A549 (cell line): ENCODE results near the gene KCNN3.

Source experiments
- BHLHE40 ChIP-seq: IDR thresholded peaks from 2 replicates; pipeline ENCODE4 v1.6.1; 2012; ENCODE audit warnings: low read depth, low read length, inconsistent platforms
- EP300 ChIP-seq, 2 experiments: fragments of >200 bp; sonication (Bioruptor Twin); formaldehyde crosslinking; IDR thresholded peaks; 2 replicates in 1 of 2; 3 replicates in 1 of 2; pipeline ENCODE4 v1.6.1; 2016 to 2017
- MYC ChIP-seq: IDR thresholded peaks from 2 replicates; pipeline ENCODE4 v1.6.1; 2012; ENCODE audit warnings: mild to moderate bottlenecking, inconsistent platforms, low read length, improper control_type of control experiment, borderline replicate concordance
- POLR2A ChIP-seq: IDR thresholded peaks from 2 replicates; pipeline ENCODE4 v1.6.1; 2012; ENCODE audit warnings: mild to moderate bottlenecking, low read length
- TF ChIP-seq, protein P1 (sequence below): fragments of 150-350 bp; IDR thresholded peaks from 2 replicates; pipeline ENCODE4 v1.6.1; 2014; ENCODE audit warnings: low read depth, mild to moderate bottlenecking, low read length
- TF ChIP-seq, protein P2 (sequence below): IDR thresholded peaks from 2 replicates; pipeline ENCODE4 v1.6.1; 2012
- TF ChIP-seq, protein P3 (sequence below): fragments of >200 bp; sonication (Bioruptor Twin); formaldehyde crosslinking; IDR thresholded peaks from 3 replicates; pipeline ENCODE4 v1.5.1; 2016
- TF ChIP-seq, protein P4 (sequence below): fragments of 450-650 bp; IDR thresholded peaks from 2 replicates; pipeline ENCODE4 v1.6.1; 2014; ENCODE audit warnings: antibody characterized with exemption

DNA sequence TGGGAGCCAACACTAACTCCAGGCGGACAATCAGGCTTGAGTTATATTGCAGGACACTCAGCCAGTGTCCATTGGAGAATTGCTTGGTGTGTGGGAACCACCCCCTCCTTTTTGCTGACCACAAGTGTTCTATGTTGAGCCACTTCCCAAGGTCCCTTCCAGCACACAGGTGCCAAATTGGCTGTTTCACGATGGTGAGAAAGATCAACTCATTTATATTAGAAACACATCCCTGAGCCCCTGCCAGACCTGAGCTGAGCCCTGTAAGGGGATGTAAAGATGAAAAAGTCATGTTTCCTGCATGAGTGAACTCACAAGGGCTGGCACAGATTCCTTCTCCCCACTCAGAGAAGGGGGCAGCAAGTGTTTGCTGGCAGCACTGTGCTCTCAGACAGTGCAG is 96.5 kb downstream of the KCNN3 start:
- TF ChIP-seq, protein P1, sequence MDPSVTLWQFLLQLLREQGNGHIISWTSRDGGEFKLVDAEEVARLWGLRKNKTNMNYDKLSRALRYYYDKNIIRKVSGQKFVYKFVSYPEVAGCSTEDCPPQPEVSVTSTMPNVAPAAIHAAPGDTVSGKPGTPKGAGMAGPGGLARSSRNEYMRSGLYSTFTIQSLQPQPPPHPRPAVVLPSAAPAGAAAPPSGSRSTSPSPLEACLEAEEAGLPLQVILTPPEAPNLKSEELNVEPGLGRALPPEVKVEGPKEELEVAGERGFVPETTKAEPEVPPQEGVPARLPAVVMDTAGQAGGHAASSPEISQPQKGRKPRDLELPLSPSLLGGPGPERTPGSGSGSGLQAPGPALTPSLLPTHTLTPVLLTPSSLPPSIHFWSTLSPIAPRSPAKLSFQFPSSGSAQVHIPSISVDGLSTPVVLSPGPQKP, result no peak
- TF ChIP-seq POLR2A, result no peak
- TF ChIP-seq, protein P2, sequence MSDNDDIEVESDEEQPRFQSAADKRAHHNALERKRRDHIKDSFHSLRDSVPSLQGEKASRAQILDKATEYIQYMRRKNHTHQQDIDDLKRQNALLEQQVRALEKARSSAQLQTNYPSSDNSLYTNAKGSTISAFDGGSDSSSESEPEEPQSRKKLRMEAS, result no peak
- no peak for TF ChIP-seq MYC
- no peak for TF ChIP-seq EP300 (IDR thresholded peaks at IDR 0.05)
- TF ChIP-seq BHLHE40, result no peak
- TF ChIP-seq, protein P3, sequence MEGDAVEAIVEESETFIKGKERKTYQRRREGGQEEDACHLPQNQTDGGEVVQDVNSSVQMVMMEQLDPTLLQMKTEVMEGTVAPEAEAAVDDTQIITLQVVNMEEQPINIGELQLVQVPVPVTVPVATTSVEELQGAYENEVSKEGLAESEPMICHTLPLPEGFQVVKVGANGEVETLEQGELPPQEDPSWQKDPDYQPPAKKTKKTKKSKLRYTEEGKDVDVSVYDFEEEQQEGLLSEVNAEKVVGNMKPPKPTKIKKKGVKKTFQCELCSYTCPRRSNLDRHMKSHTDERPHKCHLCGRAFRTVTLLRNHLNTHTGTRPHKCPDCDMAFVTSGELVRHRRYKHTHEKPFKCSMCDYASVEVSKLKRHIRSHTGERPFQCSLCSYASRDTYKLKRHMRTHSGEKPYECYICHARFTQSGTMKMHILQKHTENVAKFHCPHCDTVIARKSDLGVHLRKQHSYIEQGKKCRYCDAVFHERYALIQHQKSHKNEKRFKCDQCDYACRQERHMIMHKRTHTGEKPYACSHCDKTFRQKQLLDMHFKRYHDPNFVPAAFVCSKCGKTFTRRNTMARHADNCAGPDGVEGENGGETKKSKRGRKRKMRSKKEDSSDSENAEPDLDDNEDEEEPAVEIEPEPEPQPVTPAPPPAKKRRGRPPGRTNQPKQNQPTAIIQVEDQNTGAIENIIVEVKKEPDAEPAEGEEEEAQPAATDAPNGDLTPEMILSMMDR, result no peak
- TF ChIP-seq, protein P4, sequence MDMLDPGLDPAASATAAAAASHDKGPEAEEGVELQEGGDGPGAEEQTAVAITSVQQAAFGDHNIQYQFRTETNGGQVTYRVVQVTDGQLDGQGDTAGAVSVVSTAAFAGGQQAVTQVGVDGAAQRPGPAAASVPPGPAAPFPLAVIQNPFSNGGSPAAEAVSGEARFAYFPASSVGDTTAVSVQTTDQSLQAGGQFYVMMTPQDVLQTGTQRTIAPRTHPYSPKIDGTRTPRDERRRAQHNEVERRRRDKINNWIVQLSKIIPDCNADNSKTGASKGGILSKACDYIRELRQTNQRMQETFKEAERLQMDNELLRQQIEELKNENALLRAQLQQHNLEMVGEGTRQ, result no peak
